Ascending aorta (tissue), 2 donors: ENCODE measurements around the gene RPTOR. TPM values are rescaled to one million over a fixed set of nuclear protein-coding genes. Genes with fewer than 3 reads are reported as not detected.

Experiments used
- DNase-seq, 2 donors: peaks; one replicate each; pipeline ENCODE4 v3.0.0-alpha.2; 2019; ENCODE audit warnings: low spot score in 2 of 2
- H3K27ac ChIP-seq, 2 donors: fragments of 200-600 bp; sonication (generic); one replicate each; pipeline ENCODE4 v1.5.1; 2016 to 2017; ENCODE audit warnings: mild to moderate bottlenecking in 1 of 2
- H3K27me3 ChIP-seq: fragments of 200-600 bp; sonication (generic); one replicate; pipeline ENCODE4 v1.5.1; 2017
- H3K36me3 ChIP-seq, 2 donors: fragments of 200-600 bp; sonication (generic); one replicate each; pipeline ENCODE4 v1.5.1; 2016
- H3K4me1 ChIP-seq, 2 donors: fragments of 200-600 bp; sonication (generic); one replicate each; pipeline ENCODE4 v1.5.1; 2016 to 2017; ENCODE audit warnings: mild to moderate bottlenecking in 1 of 2
- H3K4me3 ChIP-seq, 2 donors: fragments of 200-600 bp; sonication (generic); one replicate each; pipeline ENCODE4 v1.5.1; 2016 to 2017; ENCODE audit warnings: mild to moderate bottlenecking in 1 of 2
- H3K9me3 ChIP-seq, 2 donors: fragments of 200-600 bp; sonication (generic); one replicate each; pipeline ENCODE4 v1.5.1; 2016
- intact Hi-C: fragments of 100-400 bp; cut with DNase I; formaldehyde crosslinking; loops from one replicate; pipeline ENCODE4 v1.15.1; 2023
- total RNA-seq: library from RNA; depleted of rRNA; stranded (reverse); fragments of >200 nt; gene quantifications from one replicate; pipeline ENCODE4 v1.1.0, GENCODE V29; 2016
- TF ChIP-seq, protein P1 (sequence below), 3 experiments: fragments of 200-600 bp in 2 of 3; fragments of 450-650 bp in 1 of 3; sonication (generic) in 2 of 3; IDR thresholded peaks; one replicate each; pipeline ENCODE4 v1.5.1; 2016 to 2019; ENCODE audit warnings: antibody characterized with exemption in 3 of 3, mild to moderate bottlenecking in 1 of 3, moderate library complexity in 1 of 3

RPTOR gene
- total RNA-seq, 1 donor from 2014 or later, result 36.1 TPM

DNA sequence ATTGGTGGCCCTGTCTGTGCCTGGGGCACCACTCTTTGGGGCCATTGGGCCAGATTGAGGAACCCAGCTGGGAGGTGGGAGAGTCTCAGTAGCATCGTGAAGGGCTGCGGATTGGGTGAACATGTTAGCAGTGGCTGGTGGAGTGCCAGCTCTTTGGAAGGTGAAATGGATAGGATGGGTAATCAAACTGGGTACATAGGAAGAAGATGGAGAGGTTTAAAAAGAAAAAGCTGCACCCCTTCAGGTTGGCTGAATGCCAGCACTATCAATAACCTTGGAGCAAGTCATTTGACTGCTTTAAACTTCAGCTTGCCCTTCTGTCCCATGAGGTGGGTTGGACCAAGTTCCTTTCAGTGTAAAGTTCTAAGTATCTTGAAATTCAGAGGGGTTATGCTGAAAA is 95.0 kb downstream of the RPTOR start:
- Histone ChIP-seq H3K27me3 (no peaks in the 10 kb centered on the region), H3K4me1 (no peaks in the 10 kb centered on the region), H3K36me3 (peaks cover 0 to 4% of the 10 kb centered on the region in 2 donors), H3K4me3 (no peak overlapping the region), H3K9me3 (no peaks in the 10 kb centered on the region), H3K27ac (no peak overlapping the region)
- TF ChIP-seq, protein P1, sequence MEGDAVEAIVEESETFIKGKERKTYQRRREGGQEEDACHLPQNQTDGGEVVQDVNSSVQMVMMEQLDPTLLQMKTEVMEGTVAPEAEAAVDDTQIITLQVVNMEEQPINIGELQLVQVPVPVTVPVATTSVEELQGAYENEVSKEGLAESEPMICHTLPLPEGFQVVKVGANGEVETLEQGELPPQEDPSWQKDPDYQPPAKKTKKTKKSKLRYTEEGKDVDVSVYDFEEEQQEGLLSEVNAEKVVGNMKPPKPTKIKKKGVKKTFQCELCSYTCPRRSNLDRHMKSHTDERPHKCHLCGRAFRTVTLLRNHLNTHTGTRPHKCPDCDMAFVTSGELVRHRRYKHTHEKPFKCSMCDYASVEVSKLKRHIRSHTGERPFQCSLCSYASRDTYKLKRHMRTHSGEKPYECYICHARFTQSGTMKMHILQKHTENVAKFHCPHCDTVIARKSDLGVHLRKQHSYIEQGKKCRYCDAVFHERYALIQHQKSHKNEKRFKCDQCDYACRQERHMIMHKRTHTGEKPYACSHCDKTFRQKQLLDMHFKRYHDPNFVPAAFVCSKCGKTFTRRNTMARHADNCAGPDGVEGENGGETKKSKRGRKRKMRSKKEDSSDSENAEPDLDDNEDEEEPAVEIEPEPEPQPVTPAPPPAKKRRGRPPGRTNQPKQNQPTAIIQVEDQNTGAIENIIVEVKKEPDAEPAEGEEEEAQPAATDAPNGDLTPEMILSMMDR (IDR thresholded peaks at IDR 0.05), result no peak
- intact Hi-C loops, result no loop called here
- DNase-seq, result peak in 1 of 2 donors; percentile 28

DNA sequence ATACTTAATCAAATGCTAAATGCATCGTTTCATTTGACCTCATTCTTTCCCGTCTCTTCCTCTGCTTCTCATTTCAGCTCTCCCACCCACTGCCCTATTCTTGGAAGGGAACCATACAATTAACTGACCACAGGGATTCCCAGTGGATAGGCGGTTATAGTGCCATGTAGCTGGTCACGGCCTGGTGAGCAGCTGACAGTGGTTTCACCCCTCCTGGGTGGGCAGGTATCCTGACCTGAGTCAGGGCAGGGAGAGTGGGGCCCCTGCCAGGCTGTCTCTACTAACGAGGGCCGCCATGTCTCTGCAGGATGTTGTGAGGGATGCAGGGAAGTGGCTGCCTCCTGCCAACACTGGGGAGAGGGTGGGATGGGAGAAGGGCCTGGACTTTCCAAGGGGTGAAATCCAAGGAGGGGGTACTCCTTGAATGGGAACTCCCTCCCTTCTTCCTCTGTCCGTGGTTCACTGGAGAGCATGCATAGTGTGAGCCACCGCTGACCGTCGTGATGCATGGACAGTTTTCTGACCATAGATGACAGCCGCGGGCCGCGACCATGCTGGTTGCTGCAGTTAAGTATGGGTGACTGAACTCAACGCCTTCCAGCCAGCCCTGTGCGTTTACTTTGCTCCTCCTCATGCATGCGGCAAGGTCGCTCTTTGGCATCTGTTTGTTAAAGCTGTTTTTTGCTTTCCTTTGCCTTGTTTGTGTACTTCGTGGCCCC is 95.9 kb downstream of the RPTOR start:
- H3K9me3 ChIP-seq, result no peaks in the 10 kb centered on the region
- H3K27me3 ChIP-seq, result no peaks in the 10 kb centered on the region
- intact Hi-C loops, result no loop called here
- H3K36me3 ChIP-seq, result peaks cover 0 to 4% of the 10 kb centered on the region in 2 donors
- no peak overlapping the region for H3K4me3 ChIP-seq
- TF ChIP-seq, protein P1 (IDR thresholded peaks at IDR 0.05), result no peak
- no peaks in the 10 kb centered on the region for H3K4me1 ChIP-seq
- H3K27ac ChIP-seq, result no peak overlapping the region
- peak in 1 of 2 donors; percentile 48 for DNase-seq

DNA sequence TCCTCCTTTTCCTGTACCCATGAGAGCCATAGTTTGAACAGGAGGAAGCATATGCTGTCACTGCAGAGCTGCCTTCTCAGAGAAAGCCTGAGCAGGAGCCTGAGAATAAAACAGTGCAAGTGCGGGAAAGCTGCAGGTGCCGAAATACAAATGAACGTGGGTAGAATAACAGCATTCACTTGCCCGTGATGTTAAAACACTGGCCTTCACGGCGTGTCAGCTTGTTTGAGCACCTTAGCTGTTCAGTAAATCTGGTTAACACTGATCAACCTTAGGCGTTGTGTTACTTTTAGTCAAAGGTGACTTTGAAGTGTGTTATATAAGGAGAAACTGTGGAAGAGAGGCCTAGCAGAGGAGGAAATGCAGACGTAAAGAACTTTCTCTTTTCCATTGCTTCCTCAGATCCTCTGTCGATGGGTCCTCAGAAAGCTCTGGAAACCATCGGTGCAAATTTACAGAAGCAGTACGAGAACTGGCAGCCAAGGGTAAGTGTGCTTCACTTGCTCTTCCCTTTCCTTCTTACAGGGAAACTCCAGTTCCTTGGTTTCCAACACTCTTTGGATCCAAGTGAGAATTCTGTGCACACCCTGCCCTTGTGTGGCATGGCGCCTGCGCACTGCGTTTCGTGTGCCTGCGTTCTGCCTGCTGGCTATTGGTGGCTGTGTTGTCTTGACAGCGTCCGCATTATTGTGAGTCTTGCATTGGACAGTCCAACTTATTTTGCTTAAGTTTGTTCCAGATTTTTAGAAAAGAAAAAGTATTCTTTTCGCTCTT is 98.9 kb downstream of the RPTOR start:
- H3K4me3 ChIP-seq, result no peak overlapping the region
- no peaks in the 10 kb centered on the region for H3K27me3 ChIP-seq
- no peaks in the 10 kb centered on the region for H3K4me1 ChIP-seq
- intact Hi-C loops, result no loop called here
- no peaks in the 10 kb centered on the region for H3K9me3 ChIP-seq
- no peak overlapping the region for H3K27ac ChIP-seq
- peaks cover 0 to 4% of the 10 kb centered on the region in 2 donors for H3K36me3 ChIP-seq
- peak in 1 of 2 donors; percentile 31 for DNase-seq
- TF ChIP-seq, protein P1 (IDR thresholded peaks at IDR 0.05), result no peak

DNA sequence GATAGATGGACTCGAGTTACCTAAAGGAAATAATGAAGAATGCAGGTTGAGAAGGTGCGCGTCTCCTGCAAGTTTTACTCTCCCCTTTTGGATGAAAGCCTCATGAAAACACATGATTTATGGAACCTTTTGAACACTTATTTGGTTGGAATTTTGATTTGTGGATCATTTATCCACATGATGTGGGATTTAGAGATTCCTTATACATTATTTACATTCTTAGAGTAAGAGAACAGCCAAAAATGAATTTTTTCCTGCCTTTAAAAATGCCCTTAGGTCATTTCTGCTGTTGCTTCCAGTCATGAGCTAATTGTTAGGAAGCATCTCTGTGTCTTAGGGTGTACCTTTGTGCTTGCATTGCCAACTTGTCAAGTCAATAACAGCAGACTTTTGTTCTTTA is 99.9 kb downstream of the RPTOR start:
- TF ChIP-seq, protein P1 (IDR thresholded peaks at IDR 0.05), result no peak
- H3K4me1 ChIP-seq, result peaks cover 0 to 5% of the 10 kb centered on the region in 2 donors
- no peaks in the 10 kb centered on the region for H3K9me3 ChIP-seq
- no peak overlapping the region for H3K4me3 ChIP-seq
- DNase-seq, result no peak
- intact Hi-C loops, result no loop called here
- H3K27me3 ChIP-seq, result no peaks in the 10 kb centered on the region
- H3K27ac ChIP-seq, result no peak overlapping the region
- H3K36me3 ChIP-seq, result peaks cover 0 to 4% of the 10 kb centered on the region in 2 donors

DNA sequence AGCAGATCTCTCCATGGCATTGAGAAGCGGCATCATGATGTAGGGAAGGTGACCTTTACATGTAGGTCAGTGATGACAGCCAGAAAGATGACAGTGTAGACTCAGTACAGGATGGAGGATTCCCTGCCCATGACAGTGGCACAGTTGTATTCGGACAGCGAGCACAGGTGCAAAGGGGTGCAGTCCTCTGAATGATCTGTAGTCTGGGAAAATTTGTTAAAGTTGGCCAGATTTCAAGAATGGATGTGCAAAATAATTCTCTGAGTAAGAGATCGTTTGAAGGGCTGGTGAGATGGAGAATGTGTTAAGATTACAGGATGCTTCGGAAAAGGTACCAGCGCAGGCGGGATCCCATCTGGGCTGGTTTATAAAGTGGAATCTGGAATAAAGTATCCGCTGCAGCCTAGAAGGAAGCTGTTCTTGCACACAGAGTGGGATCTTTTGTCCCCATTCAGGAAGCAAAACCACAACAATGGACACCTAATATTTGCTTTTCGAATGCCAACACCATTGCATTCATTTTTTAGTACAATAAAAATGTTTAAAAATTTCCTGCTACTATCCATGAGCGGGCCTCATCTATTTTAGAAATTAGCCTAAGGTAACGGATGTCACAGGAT is 101.2 kb downstream of the RPTOR start:
- Histone ChIP-seq H3K36me3 (peaks cover 0 to 4% of the 10 kb centered on the region in 2 donors), H3K4me3 (no peak overlapping the region), H3K27ac (no peak overlapping the region), H3K9me3 (no peaks in the 10 kb centered on the region), H3K4me1 (peaks cover 0 to 16% of the 10 kb centered on the region in 2 donors), H3K27me3 (no peaks in the 10 kb centered on the region)
- intact Hi-C loops, result no loop called here
- DNase-seq, result peak in 1 of 2 donors; percentile 15
- TF ChIP-seq, protein P1 (IDR thresholded peaks at IDR 0.05), result no peak
